NOMO-1 treated with DMSO at 0.1 percent for 48 hours (cell line): ENCODE results near the gene PLOD3.

Experiments used
- DNase-seq: peaks from one replicate; lab custom pipeline; 2025; ENCODE audit not compliant: unreplicated experiment; lab: John Stamatoyannopoulos, UW

The PLOD3 gene

GRCh38 chr7:101239191-101239950, 22.0 kb upstream of the PLOD3 start:
- no peak for DNase-seq

GRCh38 chr7:101238226-101239182, 21.1 kb upstream of the PLOD3 start:
- no peak for DNase-seq

DNA sequence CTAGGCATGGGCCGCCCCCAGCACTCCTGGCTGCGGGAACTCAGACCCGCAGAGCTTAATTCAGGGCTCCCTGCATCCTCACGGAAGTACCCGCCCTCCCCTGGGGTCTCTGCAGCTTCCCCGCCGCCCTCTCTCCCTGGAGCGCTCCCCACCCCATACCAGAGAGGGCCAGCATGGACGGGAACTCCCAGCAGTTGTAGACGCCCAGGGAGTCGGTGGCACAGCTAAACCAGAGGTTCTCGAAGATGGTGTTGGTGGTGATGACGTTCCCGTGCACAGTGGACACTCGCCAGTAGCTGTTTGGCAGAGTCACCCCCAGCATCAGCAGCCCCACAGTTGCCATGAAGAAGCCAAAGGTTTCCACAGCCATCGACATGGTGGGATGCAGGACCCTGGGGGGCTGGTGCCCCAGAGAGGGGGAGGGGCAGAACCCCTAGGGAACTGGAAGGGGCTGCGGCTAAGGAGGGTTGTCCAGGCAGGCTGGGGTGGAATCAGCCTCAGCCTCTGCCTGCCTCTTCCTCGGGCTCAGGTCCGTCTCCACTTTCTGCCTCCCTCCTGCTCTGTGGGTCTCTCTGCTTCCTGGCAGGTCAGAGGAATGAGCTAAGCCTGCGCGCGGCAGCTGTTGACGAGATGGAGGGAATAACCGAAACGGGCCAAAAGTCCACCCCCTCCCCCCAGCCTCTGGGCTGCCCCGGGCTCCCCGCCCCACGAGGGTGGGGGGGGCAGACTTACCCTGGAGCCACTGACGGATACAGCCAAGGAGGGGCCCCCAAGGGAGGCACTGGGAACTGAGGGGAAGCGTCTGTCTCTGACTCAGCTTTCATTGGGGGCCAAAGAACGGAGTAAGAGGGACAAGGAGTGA, 20.1 kb upstream of the PLOD3 start, which contains the start of gene CLDN15:
TSS of gene CLDN15 (minus strand) at position 597 of the 862 bp plus-strand sequence. CDS start at position 376, 221 bp downstream.
- DNase-seq: peak; percentile 40

GRCh38 chr7:101236292-101236835, 19.0 kb upstream of the PLOD3 start:
- DNase-seq: no peak

GRCh38 chr7:101235522-101235921, 18.1 kb upstream of the PLOD3 start:
- no peak for DNase-seq

DNA sequence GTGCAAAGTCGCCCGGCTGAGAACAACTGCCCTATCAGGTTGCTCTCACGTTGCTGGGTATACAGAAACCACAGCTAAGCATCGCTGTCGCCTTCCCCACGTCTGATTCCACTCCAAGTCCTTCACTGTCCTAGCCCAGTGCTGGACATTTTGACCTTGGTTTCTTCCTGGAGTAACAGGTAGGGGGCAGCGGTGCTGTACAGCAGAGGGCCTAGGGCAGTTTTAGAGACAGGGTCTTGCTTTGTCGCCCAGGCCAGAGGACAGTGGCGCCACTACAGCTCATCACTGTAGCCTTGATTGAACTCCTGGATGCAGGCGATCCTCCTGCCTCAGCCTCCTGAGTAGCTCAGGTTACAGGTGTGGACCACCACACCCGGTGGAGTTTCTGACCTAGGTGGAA, 17.7 kb upstream of the PLOD3 start:
- DNase-seq: peak; percentile 37

DNA sequence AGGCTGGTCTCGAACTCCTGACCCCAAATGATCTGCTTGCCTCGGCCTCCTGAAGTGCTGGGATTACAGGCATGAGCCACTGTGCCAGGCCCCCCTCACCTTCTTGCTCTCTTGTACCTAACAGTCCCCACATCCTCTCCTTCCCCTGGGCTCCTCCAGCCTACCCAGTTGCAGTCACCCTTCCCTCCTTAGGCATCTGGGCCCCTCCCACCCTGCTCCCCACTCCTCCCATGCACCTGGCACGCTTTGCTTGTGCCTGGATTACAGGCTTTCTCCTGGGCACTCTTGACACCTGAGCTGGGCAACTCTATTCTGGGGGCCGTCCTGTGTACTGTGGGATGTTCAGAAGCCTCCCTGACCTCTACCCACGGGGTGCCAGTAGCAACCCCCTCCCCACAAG, 17.3 kb upstream of the PLOD3 start:
- no peak for DNase-seq

- no peak for DNase-seq
These were observed 16.6 kb upstream of the PLOD3 start for GRCh38 chr7:101233907-101234547.

DNA sequence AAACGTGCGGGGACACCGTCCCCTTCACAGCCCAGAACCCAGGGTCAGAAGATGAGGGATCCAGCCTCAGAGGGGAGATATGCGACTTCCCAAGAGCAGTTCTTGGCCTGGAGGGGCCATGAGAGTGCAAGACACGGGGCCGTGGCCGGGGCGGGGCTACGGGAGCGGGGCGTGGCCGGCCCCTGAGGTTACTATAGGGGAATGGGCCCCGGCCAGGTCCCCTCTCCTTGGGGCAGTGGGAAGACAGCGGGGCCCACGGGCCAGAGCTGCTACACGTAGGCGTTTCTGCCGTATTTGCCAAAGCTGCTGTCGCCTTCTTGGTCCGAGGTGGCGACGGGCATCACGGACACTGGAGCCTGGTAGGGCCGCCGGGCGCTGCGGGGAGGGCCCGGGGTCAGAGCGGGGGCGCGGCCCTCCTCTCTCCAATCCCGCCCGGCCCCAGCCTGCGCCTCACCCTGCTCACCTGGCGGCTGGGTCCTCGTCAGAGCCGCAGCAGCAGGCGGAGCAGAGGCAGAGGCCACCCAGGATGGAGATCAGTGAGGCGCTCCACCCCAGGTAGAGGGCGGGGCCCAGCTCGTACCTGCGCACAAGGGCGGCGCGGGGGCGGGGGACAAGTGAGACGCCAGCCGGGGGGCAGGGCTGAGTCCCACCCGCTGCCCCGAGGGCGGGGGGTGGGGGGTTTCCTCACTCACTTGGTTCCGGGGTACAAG, 14.9 kb upstream of the PLOD3 start:
- DNase-seq: no peak

- DNase-seq: no peak
These were observed 14.3 kb upstream of the PLOD3 start for GRCh38 chr7:101231644-101232043.

DNA sequence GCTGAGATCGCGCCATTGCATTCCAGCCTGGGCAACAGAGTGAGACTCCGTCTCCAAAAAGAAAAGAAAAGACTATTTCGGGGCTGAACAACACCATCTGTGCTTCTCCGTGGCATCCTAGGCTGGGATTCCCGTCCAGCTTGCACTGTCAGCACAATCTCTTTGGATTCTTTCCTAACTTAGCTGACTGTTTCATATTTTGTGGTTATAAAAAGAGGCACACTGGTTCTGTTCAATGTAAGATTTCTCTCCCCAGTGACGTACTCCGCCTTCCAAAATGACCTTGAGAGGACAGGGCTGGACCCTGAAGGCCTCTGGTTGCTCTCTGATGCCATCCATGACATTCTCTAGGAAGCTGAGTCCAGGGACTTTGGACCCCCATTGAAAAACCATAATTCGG, 9.3 kb upstream of the PLOD3 start:
- no peak for DNase-seq

DNA sequence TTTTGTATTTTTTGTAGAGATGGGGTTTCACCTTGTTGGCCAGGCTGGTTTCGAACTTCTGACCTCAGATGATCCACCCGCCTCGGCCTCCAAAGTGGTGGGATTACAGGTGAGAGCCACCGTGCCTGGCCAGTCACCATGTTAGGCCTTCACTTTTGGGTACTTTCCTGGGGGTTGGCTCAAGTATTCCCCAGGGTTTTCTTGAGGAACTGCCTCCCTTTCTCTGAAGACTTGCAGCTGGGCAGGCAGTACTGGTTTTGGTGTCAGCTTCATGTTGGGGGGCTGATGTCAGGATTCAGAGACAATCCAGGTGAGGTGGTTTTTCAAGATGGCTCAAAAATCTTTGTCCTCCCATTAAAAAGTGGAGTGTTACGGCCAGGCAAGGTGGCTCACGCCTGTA, 8.3 kb upstream of the PLOD3 start:
- DNase-seq: no peak

- no peak for DNase-seq
These were observed 6.1 kb upstream of the PLOD3 start for GRCh38 chr7:101223528-101223927.

DNA sequence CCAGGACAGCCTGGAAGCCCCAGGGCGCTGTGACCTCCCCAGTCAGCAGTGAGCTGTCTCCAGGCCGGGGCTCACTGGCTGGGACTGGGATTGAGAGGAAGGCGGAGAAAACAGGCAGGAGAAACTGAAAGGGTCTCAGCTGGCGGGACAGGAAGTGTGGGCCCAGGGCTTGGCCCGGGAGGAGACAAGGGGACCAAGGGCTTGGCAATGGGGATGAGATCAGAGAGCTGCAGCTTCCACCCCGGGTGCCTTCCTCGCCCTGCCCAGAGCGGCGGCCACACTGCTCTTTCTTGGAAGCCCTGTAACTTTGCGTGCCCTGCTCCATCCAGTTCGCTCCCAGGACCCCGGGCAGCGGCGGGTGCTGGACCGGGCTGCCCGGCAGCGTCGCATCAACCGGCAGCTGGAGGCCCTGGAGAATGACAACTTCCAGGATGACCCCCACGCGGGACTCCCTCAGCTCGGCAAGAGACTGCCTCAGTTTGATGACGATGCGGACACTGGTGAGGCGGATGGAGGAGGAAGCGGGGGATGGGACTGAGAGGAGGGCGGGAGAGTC, 5.0 kb upstream of the PLOD3 start:
- DNase-seq: no peak

DNA sequence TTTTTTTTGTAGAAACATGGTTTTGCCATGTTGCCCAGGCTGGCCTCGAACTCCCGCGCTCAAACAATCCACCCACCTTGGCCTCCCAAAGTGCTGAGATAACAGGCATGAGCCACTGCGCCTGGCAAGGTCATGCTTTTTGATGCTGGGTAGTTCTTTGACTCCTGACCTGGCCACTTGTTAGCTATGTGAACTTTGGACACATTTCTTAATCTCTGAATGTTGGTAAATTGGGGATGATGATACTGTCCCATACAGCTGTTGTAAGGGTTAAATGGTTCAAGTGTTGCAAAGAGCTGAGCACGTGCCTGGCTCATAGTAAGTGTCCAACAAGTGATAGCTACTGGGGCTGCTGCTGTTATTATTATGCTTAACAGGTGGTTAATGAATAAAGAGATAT, 2.9 kb upstream of the PLOD3 start:
- DNase-seq: no peak

DNA sequence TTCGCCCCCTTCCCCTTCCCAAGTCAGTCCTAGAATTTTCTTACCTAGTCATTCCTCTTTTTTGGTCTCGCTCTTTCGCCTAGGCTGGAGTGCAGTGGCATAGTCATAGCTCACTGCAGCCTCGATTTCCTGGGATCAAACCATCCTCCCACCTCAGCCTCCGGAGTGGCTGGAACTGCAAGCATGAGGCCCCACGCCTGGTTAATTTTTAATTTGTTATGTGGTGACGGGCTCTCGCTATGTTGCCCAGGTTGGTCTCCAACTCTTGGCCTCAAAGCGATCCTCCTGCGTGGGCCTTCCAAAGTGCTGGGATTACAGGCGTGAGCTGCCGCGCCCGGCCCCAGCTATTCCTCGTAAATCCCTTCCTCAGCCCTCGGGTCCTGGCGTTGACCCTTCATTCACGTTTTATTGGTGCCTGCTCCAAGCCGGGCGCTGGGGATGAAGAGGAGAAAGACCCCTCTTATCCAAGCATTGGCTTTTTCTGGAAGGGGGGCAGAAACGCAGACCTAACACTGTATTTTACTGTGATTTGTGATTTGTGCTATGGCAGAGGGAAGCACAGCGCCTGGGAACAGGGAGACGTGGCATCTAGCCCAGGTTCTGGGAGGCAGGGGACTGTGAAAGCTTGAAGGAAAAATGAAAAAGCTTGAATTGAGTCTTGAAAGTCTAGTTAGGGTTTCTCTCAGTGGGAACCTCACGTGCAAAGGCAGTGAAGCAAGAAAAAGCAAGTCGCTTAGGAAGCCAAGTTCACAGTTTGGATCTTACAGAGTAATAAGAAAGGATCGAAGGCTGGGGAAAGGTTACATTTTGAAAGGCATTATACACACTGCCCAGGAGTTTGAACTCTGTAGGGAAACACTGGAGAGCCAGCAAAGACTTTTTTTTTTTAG, 1.1 kb upstream of the PLOD3 start:
- no peak for DNase-seq

- DNase-seq: no peak
These were observed 457 bp downstream of the PLOD3 start for GRCh38 chr7:101216860-101217387.
